WTC11 (cell line): ENCODE results near the gene ZBTB44. TPM values are rescaled to one million over a fixed set of nuclear protein-coding genes. Genes with fewer than 3 reads are reported as not detected.
"Not testable (repeated sequence)": the region's sequence is repeated elsewhere in the genome, so short reads cannot be mapped to it uniquely, and the experiment has no call there.

Experiments
- ATAC-seq: fragments of 200-7000 bp; cut with Tn5 transposase; 2 replicates; pipeline ENCODE4 v1.10.0; 2021; ENCODE audit warnings: mild to moderate bottlenecking, moderate library complexity
- CTCF ChIA-PET: fragments of 300-600 bp; sonication (Branson Sonifier 250); formaldehyde crosslinking; loops from one replicate; lab custom pipeline; 2021; ENCODE audit warnings: antibody characterized with exemption; lab: Charles Lee
- POLR2A ChIA-PET: fragments of 350-600 bp; sonication (Branson Sonifier 250); formaldehyde crosslinking; loops from one replicate; lab custom pipeline; 2021; ENCODE audit warnings: antibody characterized with exemption; lab: Charles Lee
- DNase-seq: peaks from one replicate; pipeline ENCODE4 v3.0.0; 2021; ENCODE audit warnings: low spot score
- H3K27ac Mint-ChIP-seq: 2 replicates; pipeline ENCODE4 v1.8.0; 2021; ENCODE audit warnings: mixed read lengths
- H3K27me3 Mint-ChIP-seq: 2 replicates; pipeline ENCODE4 v1.8.0; 2021; ENCODE audit warnings: low read depth, mild to moderate bottlenecking, moderate library complexity, mixed read lengths
- H3K36me3 Mint-ChIP-seq: 2 replicates; pipeline ENCODE4 v1.8.0; 2021; ENCODE audit warnings: mixed read lengths
- H3K4me1 Mint-ChIP-seq: 2 replicates; pipeline ENCODE4 v1.8.0; 2022; ENCODE audit warnings: mixed read lengths
- H3K4me3 Mint-ChIP-seq: 2 replicates; pipeline ENCODE4 v1.8.0; 2021; ENCODE audit warnings: mild to moderate bottlenecking, moderate library complexity, mixed read lengths
- H3K9me3 Mint-ChIP-seq: 2 replicates; pipeline ENCODE4 v1.8.0; 2021; ENCODE audit warnings: mixed read lengths
- CBFB ChIP-seq: sonication (generic); formaldehyde crosslinking; IDR thresholded peaks from 2 replicates; pipeline ENCODE4 v1.8.1; 2022; ENCODE audit warnings: mild to moderate bottlenecking, low read depth, missing genetic modification reagents
- CREB1 ChIP-seq: sonication (generic); formaldehyde crosslinking; IDR thresholded peaks from 2 replicates; pipeline ENCODE4 v1.8.0; 2023; ENCODE audit warnings: mild to moderate bottlenecking, missing genetic modification reagents
- ETV6 ChIP-seq: sonication (generic); formaldehyde crosslinking; IDR thresholded peaks from 2 replicates; pipeline ENCODE4 v1.8.1; 2022; ENCODE audit warnings: mild to moderate bottlenecking, missing genetic modification reagents
- FOXK1 ChIP-seq: sonication (generic); formaldehyde crosslinking; IDR thresholded peaks from 2 replicates; pipeline ENCODE4 v1.8.0; 2022; ENCODE audit warnings: mild to moderate bottlenecking, moderate library complexity, missing genetic modification reagents
- FOXP4 ChIP-seq: sonication (generic); formaldehyde crosslinking; IDR thresholded peaks from 2 replicates; pipeline ENCODE4 v1.8.0; 2022; ENCODE audit warnings: mild to moderate bottlenecking, missing genetic modification reagents
- GABPB1 ChIP-seq: sonication (generic); formaldehyde crosslinking; IDR thresholded peaks from 2 replicates; pipeline ENCODE4 v1.8.1; 2023; ENCODE audit warnings: mild to moderate bottlenecking, missing genetic modification reagents
- GRHL2 ChIP-seq: fragments of 250-450 bp; sonication (Bioruptor Pico); IDR thresholded peaks from 2 replicates; pipeline ENCODE4 v1.8.0; 2022; ENCODE audit warnings: mild to moderate bottlenecking, moderate library complexity; ENCODE audit not compliant: insufficient replicate concordance, severe bottlenecking
- IRF1 ChIP-seq: sonication (generic); formaldehyde crosslinking; IDR thresholded peaks from 2 replicates; pipeline ENCODE4 v1.8.0; 2023; ENCODE audit warnings: missing genetic modification reagents
- JUN ChIP-seq: sonication (generic); formaldehyde crosslinking; IDR thresholded peaks from 2 replicates; pipeline ENCODE4 v1.8.0; 2023; ENCODE audit warnings: mild to moderate bottlenecking, missing genetic modification reagents
- NFE2L1 ChIP-seq: sonication (generic); formaldehyde crosslinking; IDR thresholded peaks from 2 replicates; pipeline ENCODE4 v1.8.1; 2023; ENCODE audit warnings: missing genetic modification reagents
- NFYB ChIP-seq: sonication (generic); formaldehyde crosslinking; conservative IDR thresholded peaks from 2 replicates; pipeline ENCODE4 v1.8.0; 2022; ENCODE audit warnings: low read depth, missing genetic modification reagents
- PRRX2 ChIP-seq: fragments of 250-450 bp; sonication (Bioruptor Pico); IDR thresholded peaks from 2 replicates; pipeline ENCODE4 v1.8.0; 2021; ENCODE audit warnings: mild to moderate bottlenecking
- SMAD4 ChIP-seq: sonication (generic); formaldehyde crosslinking; IDR thresholded peaks from 2 replicates; pipeline ENCODE4 v1.8.0; 2022; ENCODE audit warnings: mild to moderate bottlenecking, missing genetic modification reagents
- SP1 ChIP-seq: sonication (generic); formaldehyde crosslinking; conservative IDR thresholded peaks from 2 replicates; pipeline ENCODE4 v1.8.1; 2022; ENCODE audit warnings: missing genetic modification reagents
- TEAD1 ChIP-seq: sonication (generic); formaldehyde crosslinking; IDR thresholded peaks from 2 replicates; pipeline ENCODE4 v1.8.0; 2022; ENCODE audit warnings: mild to moderate bottlenecking, missing genetic modification reagents
- ZBTB21 ChIP-seq: sonication (generic); formaldehyde crosslinking; IDR thresholded peaks from 2 replicates; pipeline ENCODE4 v1.8.1; 2023; ENCODE audit warnings: mild to moderate bottlenecking, missing genetic modification reagents, borderline replicate concordance
- ZNF138 ChIP-seq: sonication (generic); formaldehyde crosslinking; conservative IDR thresholded peaks from 2 replicates; pipeline ENCODE4 v1.8.1; 2022; ENCODE audit warnings: mild to moderate bottlenecking, moderate library complexity, missing genetic modification reagents
- ZNF423 ChIP-seq: fragments of 250-450 bp; sonication (Bioruptor Pico); IDR thresholded peaks from 2 replicates; pipeline ENCODE4 v2.1.2; 2022; ENCODE audit warnings: mild to moderate bottlenecking, moderate library complexity
- ZNF671 ChIP-seq: fragments of 250-450 bp; sonication (Bioruptor Pico); IDR thresholded peaks from 2 replicates; pipeline ENCODE4 v1.8.0; 2021; ENCODE audit warnings: mild to moderate bottlenecking
- total RNA-seq: library from RNA; stranded (reverse); gene quantifications from 3 replicates; pipeline ENCODE4 v1.2.3, GENCODE V29; 2021
- TF ChIP-seq, protein P1 (sequence below): fragments of 250-450 bp; sonication (Bioruptor Pico); IDR thresholded peaks from 2 replicates; pipeline ENCODE4 v1.9.0; 2021; ENCODE audit warnings: mild to moderate bottlenecking, borderline replicate concordance
- TF ChIP-seq, protein P2 (sequence below): sonication (generic); formaldehyde crosslinking; IDR thresholded peaks from 2 replicates; pipeline ENCODE4 v1.8.1; 2022; ENCODE audit warnings: mild to moderate bottlenecking, missing genetic modification reagents, moderate library complexity, borderline replicate concordance
- TF ChIP-seq, protein P3 (sequence below): sonication (generic); formaldehyde crosslinking; IDR thresholded peaks from 2 replicates; pipeline ENCODE4 v1.8.1; 2023; ENCODE audit warnings: mild to moderate bottlenecking, missing genetic modification reagents, borderline replicate concordance

ZBTB44 gene
- total RNA-seq, 1 experiment from 2014 or later: 107 TPM

DNA sequence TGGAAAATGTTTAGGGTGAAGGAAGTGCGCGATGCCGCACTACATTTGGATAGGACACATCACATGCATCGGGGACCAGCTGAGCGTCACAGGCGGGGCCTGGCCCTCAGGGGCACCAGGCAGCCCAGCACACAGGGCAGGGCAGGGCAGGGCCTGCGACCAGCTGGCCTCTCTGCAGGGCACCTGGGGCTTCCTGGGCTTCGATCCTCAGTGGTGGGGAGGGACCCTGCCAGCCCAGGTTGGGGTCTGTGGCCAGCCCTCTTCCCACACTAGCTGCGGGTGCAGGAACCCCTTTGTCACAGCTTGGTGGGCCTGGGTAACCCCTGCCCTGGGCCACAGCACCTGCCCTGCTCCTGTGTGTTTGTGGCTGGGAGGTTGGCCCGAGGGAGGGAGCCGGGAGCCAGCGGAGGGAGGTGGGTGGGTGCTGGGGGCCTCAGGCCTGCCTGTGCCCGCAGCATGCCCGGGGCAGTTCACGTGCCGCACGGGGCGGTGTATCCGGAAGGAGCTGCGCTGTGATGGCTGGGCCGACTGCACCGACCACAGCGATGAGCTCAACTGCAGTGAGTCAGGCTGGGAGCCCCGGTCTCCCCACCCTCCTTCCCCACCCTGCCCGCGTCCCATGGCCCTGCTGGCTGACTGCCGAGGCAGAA lies 117.2 kb downstream of the ZBTB44 start (continued):
- no peak for TF ChIP-seq ZNF138 (CRISPR knock-in tag)
- TF ChIP-seq IRF1 (CRISPR knock-in tag): no peak
- TF ChIP-seq NFE2L1: no peak

DNA sequence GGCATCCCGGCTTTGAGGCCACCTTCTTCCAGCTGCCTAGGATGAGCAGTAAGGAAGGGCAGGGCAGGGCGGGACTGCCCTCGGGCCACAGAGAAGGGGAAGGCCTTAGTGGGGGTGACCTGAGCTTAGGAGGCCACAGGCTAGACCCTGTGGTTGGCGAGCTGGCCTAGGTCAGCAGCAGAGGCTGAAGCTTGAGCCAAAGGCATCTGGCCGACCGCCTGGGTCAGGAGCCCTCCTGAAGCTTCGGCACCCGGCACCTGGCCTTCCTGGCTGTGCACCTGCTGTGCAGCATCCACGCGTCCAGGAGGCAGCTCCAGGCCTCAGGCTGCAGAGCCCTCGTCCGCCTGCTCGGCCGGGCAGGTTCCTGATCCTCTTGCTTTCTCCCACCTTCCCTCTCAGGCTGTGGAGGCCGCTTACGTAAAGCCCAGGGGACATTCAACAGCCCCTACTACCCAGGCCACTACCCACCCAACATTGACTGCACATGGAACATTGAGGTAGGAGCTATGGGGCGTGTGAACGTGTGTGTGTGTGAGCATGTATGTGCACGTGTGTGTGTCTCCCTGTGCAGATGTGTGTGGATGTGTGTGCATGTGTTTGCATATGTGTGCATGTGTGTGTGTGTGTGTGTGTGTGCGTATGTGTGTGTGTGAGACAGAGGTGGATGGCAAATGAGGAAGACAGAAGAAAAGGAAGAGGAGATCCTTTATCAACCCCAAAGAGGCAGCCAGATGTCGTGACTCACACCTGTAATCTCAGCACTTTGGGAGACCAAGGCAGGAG lies 120.3 kb downstream of the ZBTB44 start:
- DNase-seq: no peak
- Mint-ChIP-seq H3K27me3 (no peaks in the 10 kb centered on the region), H3K4me1 (no peaks in the 10 kb centered on the region), H3K27ac (no peak overlapping the region), H3K36me3 (no peaks in the 10 kb centered on the region), H3K9me3 (no peaks in the 10 kb centered on the region), H3K4me3 (no peak overlapping the region)
- POLR2A ChIA-PET: no interaction called here
- no peak for TF ChIP-seq ZBTB21 (CRISPR knock-in tag)
- no peak for TF ChIP-seq ZNF423 (CRISPR knock-in tag)
- TF ChIP-seq, protein P1, sequence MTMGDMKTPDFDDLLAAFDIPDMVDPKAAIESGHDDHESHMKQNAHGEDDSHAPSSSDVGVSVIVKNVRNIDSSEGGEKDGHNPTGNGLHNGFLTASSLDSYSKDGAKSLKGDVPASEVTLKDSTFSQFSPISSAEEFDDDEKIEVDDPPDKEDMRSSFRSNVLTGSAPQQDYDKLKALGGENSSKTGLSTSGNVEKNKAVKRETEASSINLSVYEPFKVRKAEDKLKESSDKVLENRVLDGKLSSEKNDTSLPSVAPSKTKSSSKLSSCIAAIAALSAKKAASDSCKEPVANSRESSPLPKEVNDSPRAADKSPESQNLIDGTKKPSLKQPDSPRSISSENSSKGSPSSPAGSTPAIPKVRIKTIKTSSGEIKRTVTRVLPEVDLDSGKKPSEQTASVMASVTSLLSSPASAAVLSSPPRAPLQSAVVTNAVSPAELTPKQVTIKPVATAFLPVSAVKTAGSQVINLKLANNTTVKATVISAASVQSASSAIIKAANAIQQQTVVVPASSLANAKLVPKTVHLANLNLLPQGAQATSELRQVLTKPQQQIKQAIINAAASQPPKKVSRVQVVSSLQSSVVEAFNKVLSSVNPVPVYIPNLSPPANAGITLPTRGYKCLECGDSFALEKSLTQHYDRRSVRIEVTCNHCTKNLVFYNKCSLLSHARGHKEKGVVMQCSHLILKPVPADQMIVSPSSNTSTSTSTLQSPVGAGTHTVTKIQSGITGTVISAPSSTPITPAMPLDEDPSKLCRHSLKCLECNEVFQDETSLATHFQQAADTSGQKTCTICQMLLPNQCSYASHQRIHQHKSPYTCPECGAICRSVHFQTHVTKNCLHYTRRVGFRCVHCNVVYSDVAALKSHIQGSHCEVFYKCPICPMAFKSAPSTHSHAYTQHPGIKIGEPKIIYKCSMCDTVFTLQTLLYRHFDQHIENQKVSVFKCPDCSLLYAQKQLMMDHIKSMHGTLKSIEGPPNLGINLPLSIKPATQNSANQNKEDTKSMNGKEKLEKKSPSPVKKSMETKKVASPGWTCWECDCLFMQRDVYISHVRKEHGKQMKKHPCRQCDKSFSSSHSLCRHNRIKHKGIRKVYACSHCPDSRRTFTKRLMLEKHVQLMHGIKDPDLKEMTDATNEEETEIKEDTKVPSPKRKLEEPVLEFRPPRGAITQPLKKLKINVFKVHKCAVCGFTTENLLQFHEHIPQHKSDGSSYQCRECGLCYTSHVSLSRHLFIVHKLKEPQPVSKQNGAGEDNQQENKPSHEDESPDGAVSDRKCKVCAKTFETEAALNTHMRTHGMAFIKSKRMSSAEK: no peak
- TF ChIP-seq NFYB: no peak
- no peak for TF ChIP-seq SMAD4 (CRISPR knock-in tag)
- no peak for TF ChIP-seq JUN (CRISPR knock-in tag)
- TF ChIP-seq ETV6 (CRISPR knock-in tag): no peak
- TF ChIP-seq, protein P2, sequence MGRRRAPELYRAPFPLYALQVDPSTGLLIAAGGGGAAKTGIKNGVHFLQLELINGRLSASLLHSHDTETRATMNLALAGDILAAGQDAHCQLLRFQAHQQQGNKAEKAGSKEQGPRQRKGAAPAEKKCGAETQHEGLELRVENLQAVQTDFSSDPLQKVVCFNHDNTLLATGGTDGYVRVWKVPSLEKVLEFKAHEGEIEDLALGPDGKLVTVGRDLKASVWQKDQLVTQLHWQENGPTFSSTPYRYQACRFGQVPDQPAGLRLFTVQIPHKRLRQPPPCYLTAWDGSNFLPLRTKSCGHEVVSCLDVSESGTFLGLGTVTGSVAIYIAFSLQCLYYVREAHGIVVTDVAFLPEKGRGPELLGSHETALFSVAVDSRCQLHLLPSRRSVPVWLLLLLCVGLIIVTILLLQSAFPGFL: no peak
- TF ChIP-seq, protein P3, sequence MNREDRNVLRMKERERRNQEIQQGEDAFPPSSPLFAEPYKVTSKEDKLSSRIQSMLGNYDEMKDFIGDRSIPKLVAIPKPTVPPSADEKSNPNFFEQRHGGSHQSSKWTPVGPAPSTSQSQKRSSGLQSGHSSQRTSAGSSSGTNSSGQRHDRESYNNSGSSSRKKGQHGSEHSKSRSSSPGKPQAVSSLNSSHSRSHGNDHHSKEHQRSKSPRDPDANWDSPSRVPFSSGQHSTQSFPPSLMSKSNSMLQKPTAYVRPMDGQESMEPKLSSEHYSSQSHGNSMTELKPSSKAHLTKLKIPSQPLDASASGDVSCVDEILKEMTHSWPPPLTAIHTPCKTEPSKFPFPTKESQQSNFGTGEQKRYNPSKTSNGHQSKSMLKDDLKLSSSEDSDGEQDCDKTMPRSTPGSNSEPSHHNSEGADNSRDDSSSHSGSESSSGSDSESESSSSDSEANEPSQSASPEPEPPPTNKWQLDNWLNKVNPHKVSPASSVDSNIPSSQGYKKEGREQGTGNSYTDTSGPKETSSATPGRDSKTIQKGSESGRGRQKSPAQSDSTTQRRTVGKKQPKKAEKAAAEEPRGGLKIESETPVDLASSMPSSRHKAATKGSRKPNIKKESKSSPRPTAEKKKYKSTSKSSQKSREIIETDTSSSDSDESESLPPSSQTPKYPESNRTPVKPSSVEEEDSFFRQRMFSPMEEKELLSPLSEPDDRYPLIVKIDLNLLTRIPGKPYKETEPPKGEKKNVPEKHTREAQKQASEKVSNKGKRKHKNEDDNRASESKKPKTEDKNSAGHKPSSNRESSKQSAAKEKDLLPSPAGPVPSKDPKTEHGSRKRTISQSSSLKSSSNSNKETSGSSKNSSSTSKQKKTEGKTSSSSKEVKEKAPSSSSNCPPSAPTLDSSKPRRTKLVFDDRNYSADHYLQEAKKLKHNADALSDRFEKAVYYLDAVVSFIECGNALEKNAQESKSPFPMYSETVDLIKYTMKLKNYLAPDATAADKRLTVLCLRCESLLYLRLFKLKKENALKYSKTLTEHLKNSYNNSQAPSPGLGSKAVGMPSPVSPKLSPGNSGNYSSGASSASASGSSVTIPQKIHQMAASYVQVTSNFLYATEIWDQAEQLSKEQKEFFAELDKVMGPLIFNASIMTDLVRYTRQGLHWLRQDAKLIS (CRISPR knock-in tag): no peak
- no peak for TF ChIP-seq GABPB1
- TF ChIP-seq CREB1 (CRISPR knock-in tag): no peak
- TF ChIP-seq ZNF671 (CRISPR knock-in tag): no peak
- no peak for TF ChIP-seq FOXP4 (CRISPR knock-in tag)
- TF ChIP-seq FOXK1 (CRISPR knock-in tag): no peak
- TF ChIP-seq SP1: no peak
- no peak for TF ChIP-seq GRHL2 (CRISPR knock-in tag)
- no peak for TF ChIP-seq PRRX2 (CRISPR knock-in tag)
- no peak for TF ChIP-seq TEAD1 (CRISPR knock-in tag)
- no peak for TF ChIP-seq CBFB (CRISPR knock-in tag)
- ATAC-seq: no peak
- CTCF ChIA-PET: interaction anchor here (0.9 kb wide), 1 partner anchor 31 kb away, joined by 3 read pairs; no protein-coding TSS in a partner anchor

DNA sequence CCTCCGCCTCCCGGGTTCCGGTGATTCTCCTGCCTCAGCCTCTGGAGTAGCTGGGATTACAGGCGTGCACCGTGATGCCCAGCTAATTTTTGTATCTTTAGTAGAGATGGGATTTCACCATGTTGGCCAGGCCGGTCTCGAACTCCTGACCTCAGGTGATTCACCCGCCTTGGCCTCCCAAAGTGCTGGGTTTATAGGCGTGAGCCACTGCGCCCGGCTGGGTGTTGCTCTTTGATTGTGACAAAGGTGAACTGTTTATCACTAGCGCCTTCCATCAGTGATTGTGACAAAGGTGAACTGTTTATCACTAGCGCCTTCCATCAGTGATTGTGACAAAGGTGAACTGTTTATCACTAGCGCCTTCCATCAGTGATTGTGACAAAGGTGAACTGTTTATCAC lies 121.2 kb downstream of the ZBTB44 start:
- H3K4me1 Mint-ChIP-seq, DNase-seq, H3K4me3 Mint-ChIP-seq, ATAC-seq, H3K36me3 Mint-ChIP-seq, H3K9me3 Mint-ChIP-seq, CTCF ChIA-PET, H3K27me3 Mint-ChIP-seq, H3K27ac Mint-ChIP-seq: not testable (repeated sequence)
- POLR2A ChIA-PET: interaction anchor here (0.6 kb wide), 1 partner anchor 19 kb away, joined by 3 read pairs; no protein-coding TSS in a partner anchor
